Psoas muscle (tissue), 8 donors: Measurements from ENCODE around the gene SH3D19. TPM values are rescaled to one million over a fixed set of nuclear protein-coding genes. Genes with fewer than 3 reads are reported as not detected.

Source experiments
- ATAC-seq, 4 donors: fragments of 200-7000 bp; cut with Tn5 transposase; one replicate each; pipeline ENCODE4 v1.9.1; 2020; ENCODE audit warnings: moderate library complexity in 3 of 4, mild to moderate bottlenecking in 2 of 4
- DNase-seq, 2 donors: peaks; one replicate each; pipeline ENCODE4 v3.0.0-alpha.2; 2020
- H3K27ac ChIP-seq: fragments of 200-600 bp; one replicate; pipeline ENCODE4 v1.8.0; 2022
- H3K27me3 ChIP-seq, 3 donors: fragments of 200-600 bp in 1 of 3; one replicate each; pipeline versions ENCODE4 v1.6.1 to v1.8.0; 2013 to 2022; ENCODE audit warnings: low read length in 2 of 3, mild to moderate bottlenecking in 2 of 3, moderate library complexity in 1 of 3; ENCODE audit not compliant: insufficient read depth in 3 of 3
- H3K36me3 ChIP-seq, 2 donors: fragments of 200-600 bp in 1 of 2; one replicate each; pipeline versions ENCODE4 v1.6.1 to v1.8.0; 2013 to 2022; ENCODE audit warnings: low read depth in 1 of 2, mild to moderate bottlenecking in 1 of 2, moderate library complexity in 1 of 2; ENCODE audit not compliant: insufficient read depth in 1 of 2
- H3K4me1 ChIP-seq: fragments of 200-600 bp; one replicate; pipeline ENCODE4 v1.8.0; 2022
- H3K4me3 ChIP-seq: fragments of 200-600 bp; one replicate; pipeline ENCODE4 v1.8.0; 2022; ENCODE audit warnings: mild to moderate bottlenecking
- H3K9me3 ChIP-seq: fragments of 200-600 bp; one replicate; pipeline ENCODE4 v1.8.0; 2022
- WGBS, 3 donors: extraction: QIAGEN DNeasy Blood & Tissue Kit; methylation state at CpG; one replicate each; pipeline versions ENCODE4 v1.1.6 to v1.1.7; 2013; 5-methylcytosine and 5-hydroxymethylcytosine counted together
- intact Hi-C, 2 donors: fragments of 100-400 bp; cut with DNase I; formaldehyde crosslinking; loops; one replicate each; pipeline versions ENCODE4 v1.11.0 to v1.14.2; 2022
- polyA plus RNA-seq, 3 donors: library from polyadenylated mRNA; stranded (reverse); fragments of 200-250 nt; gene quantifications; one replicate each; pipeline ENCODE4 v1.2.3, GENCODE V29; 2013
- total RNA-seq, 4 donors: library from RNA; stranded (reverse); fragmentation: NEBNext Ultra II Directional in 2 of 4; extraction: Animal tissue kit (Norgen Biotek cat#: 25700) in 2 of 4; gene quantifications; one replicate each; pipeline versions ENCODE4 v1.2.1 to v1.2.4, GENCODE V29; 2021 to 2023
- TF ChIP-seq, protein P1 (sequence below): fragments of 200-600 bp; IDR thresholded peaks from one replicate; pipeline ENCODE4 v1.8.0; 2022; ENCODE audit warnings: antibody characterized with exemption
- donor health status: healthy with polysubstance abuse.
- donor health status: DM: no; HTN: no; CAD: no; lungs with moderate emphysema.
- donor health status: Bipolar disorder and iron deficiency.
- donor health status: healthy.
- donor health status: DM: yes; HTN: yes; CAD: no.
- donor health status: DM: no; HTN: no; CAD: no.
- donor health status: DM: no; HTN: no; CAD: no.
- donor health status: DM: yes; HTN: yes; CAD: no.

Gene SH3D19
- total and polyA plus RNA-seq, 7 donors = 7.0 to 59.0 (median 26.9) TPM

GRCh38 chr4:151223465-151223864 lies 101.9 kb downstream of the SH3D19 start:
- DNase-seq (no peak), ATAC-seq (no peak)
- H3K27ac ChIP-seq = no peak overlapping the region
- no peaks in the 10 kb centered on the region for H3K27me3 ChIP-seq
- peaks cover 0 to 4% of the 10 kb centered on the region in 2 donors for H3K36me3 ChIP-seq
- WGBS, 3 donors = 66 to 85% (median 67%) methylated on average over 4 of the region's 4 CpGs
- TF ChIP-seq, protein P1, sequence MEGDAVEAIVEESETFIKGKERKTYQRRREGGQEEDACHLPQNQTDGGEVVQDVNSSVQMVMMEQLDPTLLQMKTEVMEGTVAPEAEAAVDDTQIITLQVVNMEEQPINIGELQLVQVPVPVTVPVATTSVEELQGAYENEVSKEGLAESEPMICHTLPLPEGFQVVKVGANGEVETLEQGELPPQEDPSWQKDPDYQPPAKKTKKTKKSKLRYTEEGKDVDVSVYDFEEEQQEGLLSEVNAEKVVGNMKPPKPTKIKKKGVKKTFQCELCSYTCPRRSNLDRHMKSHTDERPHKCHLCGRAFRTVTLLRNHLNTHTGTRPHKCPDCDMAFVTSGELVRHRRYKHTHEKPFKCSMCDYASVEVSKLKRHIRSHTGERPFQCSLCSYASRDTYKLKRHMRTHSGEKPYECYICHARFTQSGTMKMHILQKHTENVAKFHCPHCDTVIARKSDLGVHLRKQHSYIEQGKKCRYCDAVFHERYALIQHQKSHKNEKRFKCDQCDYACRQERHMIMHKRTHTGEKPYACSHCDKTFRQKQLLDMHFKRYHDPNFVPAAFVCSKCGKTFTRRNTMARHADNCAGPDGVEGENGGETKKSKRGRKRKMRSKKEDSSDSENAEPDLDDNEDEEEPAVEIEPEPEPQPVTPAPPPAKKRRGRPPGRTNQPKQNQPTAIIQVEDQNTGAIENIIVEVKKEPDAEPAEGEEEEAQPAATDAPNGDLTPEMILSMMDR = no peak
- peaks cover 7% of the 10 kb centered on the region for H3K4me1 ChIP-seq
- H3K4me3 ChIP-seq = no peak overlapping the region
- no peaks in the 10 kb centered on the region for H3K9me3 ChIP-seq
- intact Hi-C loops = no loop called here

DNA sequence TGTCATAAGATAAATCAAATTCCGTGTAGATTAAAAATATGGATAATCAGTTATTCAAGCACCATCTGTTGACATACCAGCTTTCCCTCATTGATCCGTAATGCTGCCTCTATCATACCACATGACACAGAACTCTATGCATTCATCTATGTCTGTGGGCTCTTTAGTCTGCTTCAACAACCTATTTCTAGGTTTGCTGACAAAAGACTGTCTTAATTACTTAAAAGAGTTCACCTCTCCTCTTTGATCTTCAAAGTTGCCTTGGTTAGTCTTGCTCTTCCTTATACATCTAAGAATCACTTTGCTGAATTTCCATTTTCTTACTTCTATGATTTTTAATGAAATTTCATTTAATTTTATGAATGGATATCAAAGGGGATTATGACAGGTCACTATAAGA lies 105.5 kb downstream of the SH3D19 start:
- no peaks in the 10 kb centered on the region for H3K4me1 ChIP-seq
- intact Hi-C loops = no loop called here

GRCh38 chr4:151219091-151219490 lies 106.3 kb downstream of the SH3D19 start:
- WGBS, 3 donors = 87 to 93% (median 90%) methylated on average over 4 of the region's 4 CpGs
- no peaks in the 10 kb centered on the region for H3K9me3 ChIP-seq
- peaks cover 0 to 4% of the 10 kb centered on the region in 2 donors for H3K36me3 ChIP-seq
- H3K4me1 ChIP-seq = no peaks in the 10 kb centered on the region
- no peak overlapping the region for H3K4me3 ChIP-seq
- H3K27ac ChIP-seq = no peak overlapping the region
- ATAC-seq = no peak
- intact Hi-C loops = no loop called here
- no peak for DNase-seq
- H3K27me3 ChIP-seq = no peaks in the 10 kb centered on the region
- TF ChIP-seq, protein P1 = no peak

More for the DNA sequence above, 105.5 kb downstream of the SH3D19 start:
- TF ChIP-seq, protein P1 = no peak
- Histone ChIP-seq H3K27ac (no peak overlapping the region), H3K9me3 (no peaks in the 10 kb centered on the region), H3K27me3 (no peaks in the 10 kb centered on the region), H3K36me3 (peaks cover 0 to 4% of the 10 kb centered on the region in 2 donors), H3K4me3 (no peak overlapping the region)
- 85 to 88% (median 85%) methylated on average over 2 of the region's 2 CpGs for WGBS, 3 donors
- DNase-seq = no peak
- no peak for ATAC-seq

GRCh38 chr4:151218343-151218742 lies 107.1 kb downstream of the SH3D19 start:
- Histone ChIP-seq H3K9me3 (no peaks in the 10 kb centered on the region), H3K4me3 (no peak overlapping the region), H3K27me3 (no peaks in the 10 kb centered on the region), H3K27ac (no peak overlapping the region), H3K4me1 (no peaks in the 10 kb centered on the region), H3K36me3 (peaks cover 0 to 4% of the 10 kb centered on the region in 2 donors)
- ATAC-seq (no peak), DNase-seq (no peak)
- WGBS, 3 donors = 72 to 87% (median 78%) methylated on average over 2 of the region's 2 CpGs
- intact Hi-C loops = no loop called here
- TF ChIP-seq, protein P1 = no peak

- peaks cover 0 to 7% of the 10 kb centered on the region in 2 donors for H3K36me3 ChIP-seq
- H3K27ac ChIP-seq = no peak overlapping the region
- H3K4me3 ChIP-seq = no peak overlapping the region
- TF ChIP-seq, protein P1 = no peak
- WGBS, 3 donors = 60 to 67% (median 66%) methylated on average over 2 of the region's 2 CpGs
- H3K4me1 ChIP-seq = no peaks in the 10 kb centered on the region
- DNase-seq (no peak), ATAC-seq (no peak)
- no peaks in the 10 kb centered on the region for H3K9me3 ChIP-seq
- intact Hi-C loops = no loop called here
- no peaks in the 10 kb centered on the region for H3K27me3 ChIP-seq
Measured at GRCh38 chr4:151217326-151217725, 108.1 kb downstream of the SH3D19 start.
